Measurements from ENCODE around the gene VSIR.

The VSIR gene

GRCh38 chr10:71744897-71745663, 28.2 kb downstream of the VSIR start:
- H3K4me3 ChIP-seq (replicated peaks; ENCODE audit: insufficient read depth, low read length): no peak overlapping the region
- no peak for DNase-seq (ENCODE audit: low read depth in 1 of 2, low spot score in 1 of 2)

GRCh38 chr10:71743866-71744265, 29.5 kb downstream of the VSIR start:
- no peak for DNase-seq (ENCODE audit: low read depth in 1 of 2, low spot score in 1 of 2)
- no peaks in the 10 kb centered on the region for H3K27me3 ChIP-seq (ENCODE audit: insufficient read depth, poor library complexity, severe bottlenecking)
- no peak overlapping the region for H3K4me3 ChIP-seq (replicated peaks; ENCODE audit: insufficient read depth, low read length)
- no peak for TF ChIP-seq POLR2AphosphoS5 (IDR thresholded peaks at IDR 0.05; ENCODE audit: low read depth)
- TF ChIP-seq SPI1 (IDR thresholded peaks at IDR 0.05; ENCODE audit: borderline replicate concordance, low read depth): no peak
- TF ChIP-seq GABPA (IDR thresholded peaks at IDR 0.05; ENCODE audit: low read depth): no peak
- no peak for TF ChIP-seq CTCF (IDR thresholded peaks at IDR 0.05; ENCODE audit: insufficient read depth, low read length)
- no peak for TF ChIP-seq REST (IDR thresholded peaks at IDR 0.05; ENCODE audit: insufficient replicate concordance, low read depth)
- H3K27ac ChIP-seq (replicated peaks): no peak overlapping the region

More at GRCh38 chr10:71744897-71745663, 28.2 kb downstream of the VSIR start:
- H3K27me3 ChIP-seq (ENCODE audit: insufficient read depth, poor library complexity, severe bottlenecking): no peaks in the 10 kb centered on the region
- TF ChIP-seq CTCF (IDR thresholded peaks at IDR 0.05; ENCODE audit: insufficient read depth, low read length) (no peak), SPI1 (IDR thresholded peaks at IDR 0.05; ENCODE audit: borderline replicate concordance, low read depth) (no peak), POLR2AphosphoS5 (IDR thresholded peaks at IDR 0.05; ENCODE audit: low read depth) (no peak), REST (IDR thresholded peaks at IDR 0.05; ENCODE audit: insufficient replicate concordance, low read depth) (no peak), GABPA (IDR thresholded peaks at IDR 0.05; ENCODE audit: low read depth) (no peak)
- peak overlapping the region; percentile 99; the same call in 1 of the 2 replicates for H3K27ac ChIP-seq (replicated peaks)

GRCh38 chr10:71743089-71743838, 30.1 kb downstream of the VSIR start:
- TF ChIP-seq CTCF (IDR thresholded peaks at IDR 0.05; ENCODE audit: insufficient read depth, low read length): no peak
- no peak for TF ChIP-seq REST (IDR thresholded peaks at IDR 0.05; ENCODE audit: insufficient replicate concordance, low read depth)
- no peak for TF ChIP-seq POLR2AphosphoS5 (IDR thresholded peaks at IDR 0.05; ENCODE audit: low read depth)
- TF ChIP-seq SPI1 (IDR thresholded peaks at IDR 0.05; ENCODE audit: borderline replicate concordance, low read depth): no peak
- TF ChIP-seq GABPA (IDR thresholded peaks at IDR 0.05; ENCODE audit: low read depth): no peak
- peak overlapping the region; percentile 35 for H3K27ac ChIP-seq (replicated peaks)
- no peak overlapping the region for H3K4me3 ChIP-seq (replicated peaks; ENCODE audit: insufficient read depth, low read length)
- DNase-seq (ENCODE audit: low read depth in 1 of 2, low spot score in 1 of 2): peak in 1 of 2 experiments; percentile 60
- H3K27me3 ChIP-seq (ENCODE audit: insufficient read depth, poor library complexity, severe bottlenecking): no peaks in the 10 kb centered on the region

Data from HL-60 (cell line).